GM19438 (cell line): Measurements from ENCODE around the gene NOS1AP.

Experiments
- ATAC-seq: cut with Tn5 transposase; IDR thresholded peaks from one replicate; pipeline ENCODE4 v1.9.1; 2021; ENCODE audit warnings: low read depth; ENCODE audit not compliant: unreplicated experiment

NOS1AP gene

GRCh38 chr1:162236201-162236600, 166.7 kb downstream of the NOS1AP start:
- ATAC-seq, result no peak

DNA sequence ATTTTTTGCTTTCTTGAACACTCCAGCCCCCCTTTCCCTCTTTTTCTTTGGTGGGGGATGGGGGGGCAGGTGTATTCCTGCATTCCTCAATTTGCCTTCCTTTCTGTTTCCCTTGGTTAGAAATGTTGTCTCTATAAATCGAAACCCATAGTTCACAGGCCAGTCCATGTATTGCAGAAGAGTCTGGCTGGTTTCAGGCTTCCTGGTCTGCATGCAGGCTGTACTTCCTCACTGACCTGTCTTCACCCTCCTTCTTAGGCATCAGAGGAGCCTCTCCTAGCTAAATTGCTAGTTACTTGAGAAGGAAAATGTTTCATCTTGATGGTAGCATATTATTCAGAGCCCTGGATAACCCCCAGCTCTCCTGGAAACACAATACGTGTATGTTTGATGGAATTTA, 167.1 kb downstream of the NOS1AP start:
- ATAC-seq, result no peak

- no peak for ATAC-seq
These were observed 171.1 kb downstream of the NOS1AP start for GRCh38 chr1:162240577-162240976.

GRCh38 chr1:162242804-162243203, 173.3 kb downstream of the NOS1AP start:
- ATAC-seq, result no peak

GRCh38 chr1:162248854-162249535, 179.5 kb downstream of the NOS1AP start:
- no peak for ATAC-seq

DNA sequence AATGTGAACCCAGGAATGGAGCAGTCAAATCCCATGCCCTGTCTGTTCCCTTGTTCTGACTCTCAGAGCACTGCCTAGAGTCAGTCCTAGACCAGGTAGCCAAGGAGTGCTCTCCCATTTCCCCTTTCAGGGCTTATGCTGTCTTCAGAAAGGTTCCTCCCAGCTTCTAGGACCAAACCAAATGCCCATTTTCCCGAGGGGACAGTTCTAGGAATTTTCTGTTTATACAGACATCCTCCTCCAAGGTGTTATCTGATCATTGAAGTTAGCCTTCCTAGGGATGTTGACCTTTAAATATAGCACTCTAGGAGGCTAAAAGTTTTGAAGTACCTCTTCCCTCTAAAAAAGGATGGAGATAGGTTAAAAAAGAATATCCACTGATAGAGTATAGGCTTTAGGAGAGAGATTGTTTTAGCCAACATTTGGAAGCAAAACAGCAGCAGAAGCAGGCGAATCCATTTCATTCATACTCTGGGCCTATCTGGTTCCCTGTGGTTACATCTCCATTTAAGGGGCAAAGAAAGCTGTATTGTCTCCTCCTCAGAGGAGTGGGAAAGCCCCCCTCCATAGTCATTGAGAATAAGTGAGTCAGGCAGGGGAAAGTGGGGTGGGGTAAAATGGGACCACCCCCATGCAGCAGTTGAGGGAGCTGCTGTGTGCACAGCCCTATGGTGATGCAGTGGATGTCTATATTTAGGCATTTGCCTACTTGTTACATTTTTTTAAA, 180.7 kb downstream of the NOS1AP start:
- no peak for ATAC-seq

GRCh38 chr1:162251102-162251501, 181.6 kb downstream of the NOS1AP start:
- ATAC-seq, result no peak

DNA sequence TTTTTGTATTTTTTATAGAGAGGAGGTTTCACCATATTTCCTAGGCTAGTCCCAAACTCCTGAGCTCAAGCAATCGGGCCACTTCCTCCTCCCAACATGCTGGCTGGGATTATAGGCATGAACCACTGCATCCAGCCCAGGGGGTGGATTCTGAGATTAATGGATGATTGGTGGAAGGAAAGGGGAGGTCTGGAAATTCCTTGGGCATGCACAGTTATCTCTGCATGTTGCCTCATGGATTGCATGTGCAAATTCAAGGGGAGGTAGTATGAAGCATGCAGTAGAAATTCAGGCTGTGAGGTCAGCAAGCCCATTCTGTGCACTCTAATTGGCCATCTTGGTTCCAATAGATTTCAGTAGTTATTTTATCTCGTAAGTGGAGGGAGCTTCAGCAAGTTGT, 182.7 kb downstream of the NOS1AP start:
- ATAC-seq, result no peak

GRCh38 chr1:162253790-162254189, 184.3 kb downstream of the NOS1AP start:
- ATAC-seq, result no peak

DNA sequence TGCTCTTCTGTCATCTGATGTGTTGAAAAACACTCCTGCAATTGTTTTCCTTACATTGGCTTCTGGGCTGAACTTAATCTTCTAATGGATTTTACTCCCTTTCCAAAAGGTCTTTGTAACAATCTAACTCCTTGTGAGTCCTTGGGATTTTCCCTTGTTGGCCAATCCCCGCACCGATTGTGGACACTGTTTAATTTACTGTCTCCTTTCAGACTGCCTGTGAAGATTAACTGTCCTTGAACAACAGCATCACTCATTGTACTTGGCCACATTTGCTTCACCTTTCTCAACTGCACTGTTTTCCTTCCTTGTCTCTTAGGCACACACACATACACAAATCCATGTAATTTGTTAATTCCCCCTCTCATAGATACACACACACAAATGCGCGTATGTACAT, 186.8 kb downstream of the NOS1AP start:
- ATAC-seq, result no peak

- no peak for ATAC-seq
These were observed 188.9 kb downstream of the NOS1AP start for GRCh38 chr1:162258394-162258793.

GRCh38 chr1:162259894-162260455, 190.5 kb downstream of the NOS1AP start:
- no peak for ATAC-seq

GRCh38 chr1:162264108-162264507, 194.6 kb downstream of the NOS1AP start:
- ATAC-seq, result no peak

GRCh38 chr1:162265983-162266382, 196.5 kb downstream of the NOS1AP start:
- ATAC-seq, result no peak

DNA sequence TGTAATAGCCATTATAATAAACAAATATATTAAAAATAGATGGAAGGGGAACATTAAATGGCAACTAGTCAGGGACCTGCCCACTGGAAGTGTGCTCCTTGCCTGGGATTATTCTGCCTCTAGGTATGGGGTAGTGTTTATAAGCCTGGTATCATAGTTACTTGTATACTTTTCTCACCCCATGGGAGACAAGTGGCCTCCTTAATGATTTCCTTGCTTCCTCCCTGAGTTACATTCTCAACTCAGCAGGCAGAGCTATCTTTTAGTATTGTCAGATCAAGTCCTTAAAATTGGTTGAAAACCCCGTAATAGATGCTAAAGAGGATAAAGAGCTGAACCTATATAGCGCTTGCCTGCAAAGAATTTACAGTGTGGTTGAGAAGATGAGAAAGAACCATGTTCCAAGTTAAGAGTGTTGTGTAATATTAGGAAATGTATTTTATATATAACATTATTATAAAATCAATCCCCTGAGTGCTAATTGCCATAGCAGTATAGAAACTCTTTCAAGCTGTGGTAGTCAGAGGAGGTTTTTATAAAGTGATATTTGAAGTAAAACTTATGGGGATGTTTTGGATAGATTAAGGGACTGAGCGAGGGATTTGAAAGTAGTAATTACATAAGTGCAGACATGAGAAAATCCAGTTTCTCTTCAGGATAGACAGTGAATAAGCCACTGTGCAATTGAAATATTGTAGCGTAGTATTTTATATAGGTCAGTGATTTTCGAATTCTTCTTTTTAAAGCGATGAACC, 200.7 kb downstream of the NOS1AP start:
- ATAC-seq, result no peak

GRCh38 chr1:162271972-162272371, 202.5 kb downstream of the NOS1AP start:
- ATAC-seq, result no peak

- ATAC-seq, result no peak
These were observed 202.9 kb downstream of the NOS1AP start for GRCh38 chr1:162272419-162272818.

DNA sequence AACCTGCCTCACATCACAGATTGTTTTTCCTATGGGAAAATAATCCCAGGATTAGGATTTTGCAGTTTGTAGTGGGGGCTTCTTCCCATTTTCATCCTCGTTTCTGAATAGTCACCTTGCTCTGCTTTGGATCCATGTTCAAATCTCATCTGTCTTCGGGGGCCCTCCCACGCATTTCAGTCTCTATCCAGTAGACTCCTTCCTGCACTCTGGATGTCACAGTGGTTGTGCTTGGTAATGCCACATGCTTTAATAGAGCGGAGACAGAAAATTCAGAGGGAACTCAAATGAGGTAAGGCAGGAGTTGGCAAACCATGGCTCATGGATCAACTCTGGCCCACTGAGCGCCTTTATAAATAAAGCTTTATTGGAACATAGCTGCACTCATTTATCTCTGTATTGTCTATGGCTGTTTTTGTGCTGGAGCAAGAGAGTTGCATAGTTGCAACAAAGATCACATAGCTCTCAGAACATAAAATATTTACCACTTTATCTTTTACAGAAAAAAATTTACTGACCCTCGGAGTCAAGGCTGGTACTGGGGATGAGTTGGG, 206.2 kb downstream of the NOS1AP start:
- ATAC-seq, result no peak

DNA sequence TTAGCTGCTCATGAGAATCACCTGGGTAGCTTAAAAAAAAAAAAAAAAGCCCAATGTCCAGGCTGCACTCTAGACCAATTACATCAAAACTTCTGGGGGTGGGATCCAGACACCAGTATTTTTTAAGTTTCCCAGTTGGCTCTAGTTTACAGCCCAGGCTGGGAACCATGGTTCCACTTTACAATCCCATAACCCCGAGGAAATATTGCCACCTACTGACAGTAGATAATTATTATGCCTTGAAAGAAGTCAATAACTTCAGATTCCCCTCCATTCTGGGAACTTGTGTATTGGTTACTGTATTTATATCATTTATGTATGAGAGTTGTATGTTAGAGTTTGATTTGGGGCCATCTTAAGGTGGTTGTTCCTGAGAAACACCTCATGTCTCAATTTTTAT, 207.0 kb downstream of the NOS1AP start:
- no peak for ATAC-seq

- ATAC-seq, result no peak
These were observed 209.6 kb downstream of the NOS1AP start for GRCh38 chr1:162279136-162279498.

- no peak for ATAC-seq
These were observed 211.9 kb downstream of the NOS1AP start for GRCh38 chr1:162281426-162281825.
